Transverse colon (tissue), 4 donors: Measurements from ENCODE around the gene MDP1.

Experiments used
- CTCF ChIP-seq, 5 experiments: fragments of 200-600 bp in 3 of 5; fragments of 450-650 bp in 2 of 5; sonication (generic) in 3 of 5; IDR thresholded peaks; 1 replicate in 2 of 5; 2 replicates in 3 of 5; pipeline ENCODE4 v1.5.1; 2016 to 2017; ENCODE audit warnings: antibody characterized with exemption in 5 of 5, inconsistent platforms in 3 of 5, mild to moderate bottlenecking in 2 of 5, moderate library complexity in 1 of 5
- POLR2AphosphoS5 ChIP-seq, 3 donors: sonication (generic); formaldehyde crosslinking; IDR thresholded peaks; one replicate each; pipeline ENCODE4 v1.6.1; 2016; ENCODE audit warnings: antibody characterized with exemption in 3 of 3

DNA sequence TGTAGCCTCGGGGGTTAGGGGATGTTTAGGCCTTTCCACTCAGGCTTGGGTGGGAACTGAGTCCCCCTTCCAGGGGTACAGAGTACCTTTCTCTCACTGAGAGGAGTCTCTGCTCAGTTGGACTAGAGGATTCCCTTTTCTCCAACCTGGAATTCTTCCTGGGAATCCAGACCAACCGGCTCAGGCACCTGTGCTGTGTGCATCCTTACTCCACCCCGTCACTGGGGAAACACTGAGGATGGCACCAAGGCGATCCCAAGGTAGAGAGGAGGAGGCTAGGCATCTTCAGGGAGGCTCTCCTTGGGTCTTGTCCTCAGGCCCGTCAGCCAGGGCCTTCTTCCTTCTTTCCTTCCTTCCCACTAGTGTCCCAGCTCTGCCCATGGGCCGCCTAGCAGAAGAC, 48.0 kb upstream of the MDP1 start:
- TF ChIP-seq POLR2AphosphoS5 (IDR thresholded peaks at IDR 0.05) = no peak
- no peak for TF ChIP-seq CTCF (IDR thresholded peaks at IDR 0.05)
